GM19043 (cell line): ENCODE data around the gene NSUN2.
A peak's percentile ranks its signal among the peaks of the same experiment; 100 is the strongest.
"Not testable (repeated sequence)": the region's sequence is repeated elsewhere in the genome, so short reads cannot be mapped to it uniquely, and the experiment has no call there.

ENCODE experiments used
- ATAC-seq: cut with Tn5 transposase; IDR thresholded peaks from one replicate; pipeline ENCODE4 v1.9.1; 2021; ENCODE audit warnings: low read depth; ENCODE audit not compliant: unreplicated experiment

Gene NSUN2

DNA sequence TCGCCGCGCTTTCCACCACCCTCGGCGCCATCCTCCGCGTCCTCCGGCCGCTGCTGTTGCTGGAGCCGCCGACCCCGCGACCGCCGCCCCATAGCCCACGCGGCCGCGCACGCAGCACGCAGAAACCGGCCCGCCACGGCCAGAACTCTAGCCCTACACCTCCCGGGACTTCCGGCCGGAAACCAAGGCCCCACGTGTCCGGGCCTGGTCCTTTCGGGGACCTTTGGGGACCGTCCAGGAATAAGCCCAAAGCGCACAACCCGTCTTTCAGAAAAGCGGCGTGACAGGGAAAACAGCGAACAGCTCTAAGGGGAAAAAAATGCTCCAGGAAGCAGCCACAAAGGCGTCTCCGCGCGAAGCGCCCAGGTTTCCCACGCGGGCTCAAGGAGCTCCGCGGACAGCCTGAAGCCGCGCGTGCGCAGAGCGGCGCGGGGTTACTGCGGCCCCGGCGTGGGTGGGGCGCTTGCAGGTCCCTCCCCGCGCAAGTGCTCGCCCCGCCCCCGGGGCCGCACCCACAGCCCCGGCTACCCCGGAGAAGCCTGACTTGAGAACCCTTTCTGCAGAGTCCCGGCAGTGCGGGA is at the start of gene NSUN2, which contains the start of gene SRD5A1:
NSUN2 (minus strand) TSS at position 157 of the 581 bp plus-strand sequence; CDS start at position 92, 65 bp downstream.
SRD5A1 (plus strand) TSS at position 553 of the 581 bp plus-strand sequence. CDS start 137 bp downstream, outside the sequence.
- peak; percentile 86 for ATAC-seq

DNA sequence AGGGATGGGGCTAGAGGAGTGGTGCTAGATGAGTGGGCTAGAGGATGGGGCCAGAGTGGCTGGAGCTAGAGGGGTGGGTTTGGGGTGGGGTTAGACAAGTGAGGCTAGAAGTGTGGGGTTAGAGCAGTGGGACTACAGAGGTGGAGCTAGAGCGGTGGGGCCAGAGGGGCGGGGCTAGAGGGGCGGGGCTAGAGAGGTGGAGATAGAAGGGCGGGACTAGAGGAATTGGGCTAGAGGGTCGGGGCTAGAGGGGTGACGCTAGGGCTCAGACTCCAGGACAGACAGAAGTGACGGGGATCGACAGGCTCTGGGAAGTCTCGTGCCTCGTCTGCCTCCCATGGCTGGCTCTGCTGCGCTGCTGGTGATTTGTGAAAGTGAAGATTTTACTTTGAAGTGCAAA is 49.4 kb upstream of the NSUN2 start:
- ATAC-seq, result no peak

DNA sequence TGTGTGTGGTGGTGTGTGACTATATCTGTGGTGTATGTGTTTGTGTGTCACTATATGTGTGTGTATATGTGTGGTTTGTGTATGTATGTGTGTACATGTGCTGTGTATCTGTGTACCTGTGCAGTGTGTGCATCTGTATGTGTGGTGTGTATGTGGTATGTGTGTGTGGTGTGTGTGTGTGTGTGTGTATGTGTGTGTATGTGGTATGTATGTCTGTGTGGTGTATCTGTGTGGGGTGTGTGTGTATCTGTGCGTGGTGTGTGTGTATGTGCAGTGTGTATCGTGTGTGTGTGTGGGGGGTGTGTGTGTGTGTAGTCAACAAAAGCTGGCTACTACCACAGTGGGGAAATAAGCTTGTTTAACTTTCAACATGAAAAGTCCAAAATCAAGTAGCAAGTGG is 48.8 kb upstream of the NSUN2 start:
- no peak for ATAC-seq

DNA sequence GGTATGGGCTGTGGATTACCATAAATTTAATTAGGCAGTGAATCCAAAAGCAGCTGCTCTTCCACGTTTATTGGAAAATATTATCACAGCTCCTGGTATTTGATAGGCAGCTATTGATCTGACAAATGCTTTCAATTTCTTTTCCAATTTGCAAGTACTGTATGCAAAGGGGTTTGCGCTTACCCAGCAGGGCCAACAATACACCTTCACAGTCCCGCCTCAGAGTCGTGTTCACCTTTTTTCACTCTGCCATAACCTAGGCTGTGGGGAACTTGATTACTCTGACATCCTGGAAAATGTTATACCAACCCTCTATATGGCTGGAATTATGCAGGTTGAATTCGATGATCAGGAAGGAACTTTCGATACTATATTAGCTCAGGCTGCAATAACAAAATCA is 48.1 kb upstream of the NSUN2 start:
- ATAC-seq, result no peak

GRCh38 chr5:6678385-6678784 is 45.5 kb upstream of the NSUN2 start:
- no peak for ATAC-seq

- ATAC-seq, result no peak
Measured at GRCh38 chr5:6676702-6677101, 43.9 kb upstream of the NSUN2 start.

DNA sequence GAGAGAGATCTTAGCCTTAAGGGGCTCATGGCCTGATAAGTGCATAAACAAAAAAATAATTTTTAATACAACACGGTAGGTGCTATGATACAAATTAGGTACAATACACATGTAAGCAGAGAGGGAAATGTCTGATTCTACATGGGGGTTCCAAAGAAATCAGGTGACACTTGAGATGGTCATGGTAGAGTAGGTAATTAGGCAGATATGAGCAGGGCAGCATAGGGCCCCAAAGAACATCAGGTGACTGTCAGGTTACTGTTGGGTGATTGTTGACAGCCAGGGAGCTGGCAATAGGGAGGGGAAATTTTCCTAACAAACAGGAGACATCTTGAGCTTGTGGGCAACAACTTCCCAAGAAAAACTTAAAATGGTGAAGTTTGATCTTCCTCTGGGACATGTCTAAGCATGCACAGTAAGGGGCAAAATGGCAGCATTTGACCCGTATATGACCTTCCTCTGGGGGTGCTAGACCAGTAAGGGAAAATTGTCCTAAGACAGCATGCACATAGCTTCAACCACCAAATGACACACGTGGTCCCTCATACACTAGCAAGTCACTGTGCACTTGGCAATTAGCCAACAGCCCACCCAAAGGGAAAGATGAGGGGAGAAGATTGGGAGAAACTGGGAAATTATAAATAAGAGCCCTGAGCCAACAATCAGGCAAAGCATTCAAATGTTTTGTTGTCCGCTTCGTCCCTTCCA is 43.1 kb upstream of the NSUN2 start:
- no peak for ATAC-seq

DNA sequence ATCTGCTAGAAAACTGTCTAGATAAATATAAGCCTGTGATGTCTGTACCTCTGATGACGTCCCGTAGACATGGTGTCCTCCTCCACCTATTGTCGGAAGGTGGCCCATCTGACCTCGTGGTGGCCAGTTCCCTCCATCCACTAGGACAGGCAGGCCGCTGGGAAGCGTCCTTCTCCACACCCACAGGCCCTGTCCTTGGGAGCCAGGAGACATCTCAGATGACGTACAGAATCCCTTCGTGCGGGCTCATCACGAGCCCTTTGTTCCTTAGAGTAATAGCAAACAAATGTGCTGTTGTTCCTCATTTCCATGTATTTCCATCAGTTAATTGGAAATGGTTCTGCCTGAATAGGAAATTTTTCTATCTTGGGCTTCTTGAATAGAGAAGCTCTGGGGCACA is 42.0 kb upstream of the NSUN2 start:
- no peak for ATAC-seq

DNA sequence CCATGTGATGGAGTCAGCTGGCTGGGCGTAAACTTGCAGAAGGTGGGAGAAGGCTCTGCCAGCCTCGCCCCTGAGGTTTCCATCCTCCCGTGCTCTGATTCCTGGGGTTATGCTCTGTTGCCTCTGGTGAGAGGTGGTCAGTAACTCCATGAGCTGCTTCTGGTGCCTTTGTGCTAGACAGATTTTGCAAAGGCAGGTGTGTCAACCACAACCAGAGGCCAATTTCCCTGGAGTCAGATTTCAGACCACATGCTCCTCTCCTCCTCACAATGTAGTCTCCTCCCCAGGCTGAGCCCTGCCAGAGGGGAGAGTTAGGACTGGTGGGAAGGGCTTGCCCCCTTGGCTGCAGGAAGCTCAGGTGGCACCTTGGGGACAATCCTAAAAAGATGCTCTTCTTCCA is 41.6 kb upstream of the NSUN2 start:
- no peak for ATAC-seq

DNA sequence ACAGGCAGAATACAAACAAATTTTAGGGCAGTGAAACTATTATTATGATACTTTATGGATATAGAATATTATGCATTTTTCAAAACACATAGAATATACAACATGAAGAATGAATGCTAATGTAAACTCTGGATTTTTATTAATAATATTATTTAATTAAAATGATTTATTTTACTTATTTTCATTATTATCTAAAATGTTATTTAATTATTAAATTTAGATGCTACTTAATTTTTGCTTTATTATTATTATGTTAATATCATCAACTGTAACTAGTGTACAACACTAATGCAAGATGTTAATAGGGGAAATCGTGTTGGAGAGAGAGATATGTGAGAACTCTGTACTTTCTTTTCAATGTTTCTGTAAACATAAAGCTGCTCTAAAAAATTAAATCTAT is 41.1 kb upstream of the NSUN2 start:
- no peak for ATAC-seq

DNA sequence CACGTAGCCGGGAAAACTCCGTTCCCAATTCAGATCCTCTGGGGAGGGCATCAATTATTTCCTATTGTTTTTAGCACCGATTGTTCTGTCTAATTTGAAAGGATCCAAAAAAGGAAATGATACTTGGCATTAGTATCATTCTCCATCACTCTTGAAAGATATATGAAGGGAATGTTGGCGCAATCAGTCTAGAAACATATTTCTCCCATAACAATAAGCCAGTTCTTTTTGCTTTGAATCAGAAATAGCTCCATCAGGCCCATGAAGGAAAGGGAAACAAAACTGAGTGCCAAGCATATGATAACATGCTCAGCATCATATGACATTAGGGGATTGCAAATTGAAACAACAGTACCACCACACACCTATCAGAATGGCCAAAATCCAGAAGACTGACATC is 40.2 kb upstream of the NSUN2 start:
- ATAC-seq, result no peak

DNA sequence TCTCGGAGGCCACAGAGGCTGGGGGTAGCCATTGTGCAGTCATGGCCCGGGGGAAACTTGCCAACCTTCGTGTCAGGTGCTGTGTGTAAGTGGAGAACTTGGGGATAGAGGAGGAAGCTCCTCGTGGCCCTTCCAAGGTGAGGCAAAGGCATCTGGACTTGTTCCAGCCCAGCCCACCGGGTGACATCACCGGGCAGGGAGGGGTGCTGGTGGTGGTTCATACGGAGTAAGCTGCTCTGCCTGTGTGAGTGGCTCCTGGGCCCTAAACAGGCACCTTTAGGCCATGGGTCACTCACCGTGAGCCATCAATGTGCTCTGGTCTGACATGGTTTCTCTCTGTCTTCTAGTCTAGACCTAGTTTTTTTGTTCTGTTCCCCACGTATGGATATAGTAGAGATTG is 35.9 kb upstream of the NSUN2 start:
- not testable (repeated sequence) for ATAC-seq

- no peak for ATAC-seq
Measured at GRCh38 chr5:6667648-6668047, 34.8 kb upstream of the NSUN2 start.

GRCh38 chr5:6666762-6667161 is 33.9 kb upstream of the NSUN2 start:
- ATAC-seq, result no peak

- peak; percentile 40 for ATAC-seq
Measured at GRCh38 chr5:6660688-6661087, 27.8 kb upstream of the NSUN2 start.

GRCh38 chr5:6659941-6660684 is 27.3 kb upstream of the NSUN2 start:
- peak; percentile 71 for ATAC-seq

GRCh38 chr5:6656680-6657079 is 23.8 kb upstream of the NSUN2 start:
- no peak for ATAC-seq

GRCh38 chr5:6655432-6655831 is 22.6 kb upstream of the NSUN2 start:
- no peak for ATAC-seq

DNA sequence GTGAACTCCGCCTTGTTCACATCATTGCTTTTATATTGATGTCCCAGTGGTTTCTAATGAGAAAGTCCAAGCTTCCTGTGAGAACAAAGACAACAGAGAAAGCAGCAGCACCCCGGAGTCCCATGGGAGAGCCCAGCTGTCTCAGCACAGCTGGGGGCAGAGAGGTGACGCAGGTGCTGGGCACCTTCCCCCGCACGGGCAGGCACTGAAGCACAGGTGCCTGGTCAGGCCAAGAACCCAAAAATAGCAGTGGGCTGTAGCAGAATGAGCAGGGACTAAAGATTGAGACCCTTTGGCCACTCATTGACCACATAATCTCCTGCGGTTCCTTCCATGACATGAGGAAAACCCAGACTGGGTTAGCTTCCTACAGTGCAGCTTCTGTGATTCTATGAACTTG is 19.2 kb upstream of the NSUN2 start:
- ATAC-seq, result peak; percentile 94

DNA sequence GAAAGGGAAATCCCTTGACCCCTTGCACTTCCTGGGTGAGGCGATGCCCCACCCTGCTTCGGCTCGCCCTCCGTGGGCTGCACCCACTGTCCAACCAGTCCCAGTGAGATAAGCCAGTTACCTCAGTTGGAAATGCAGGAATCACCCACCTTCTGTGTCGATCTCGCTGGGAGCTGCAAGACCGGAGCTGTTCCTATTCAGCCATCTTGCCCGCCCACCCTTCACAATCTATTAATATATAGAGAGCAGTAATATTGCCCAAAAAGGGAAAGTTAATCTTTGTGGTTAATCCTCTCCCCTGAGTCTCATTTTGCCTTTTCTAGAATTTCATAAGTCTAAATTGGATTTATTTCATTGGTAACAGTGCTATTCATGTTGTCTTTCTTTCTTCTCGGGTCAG is 16.8 kb upstream of the NSUN2 start:
- ATAC-seq, result no peak

DNA sequence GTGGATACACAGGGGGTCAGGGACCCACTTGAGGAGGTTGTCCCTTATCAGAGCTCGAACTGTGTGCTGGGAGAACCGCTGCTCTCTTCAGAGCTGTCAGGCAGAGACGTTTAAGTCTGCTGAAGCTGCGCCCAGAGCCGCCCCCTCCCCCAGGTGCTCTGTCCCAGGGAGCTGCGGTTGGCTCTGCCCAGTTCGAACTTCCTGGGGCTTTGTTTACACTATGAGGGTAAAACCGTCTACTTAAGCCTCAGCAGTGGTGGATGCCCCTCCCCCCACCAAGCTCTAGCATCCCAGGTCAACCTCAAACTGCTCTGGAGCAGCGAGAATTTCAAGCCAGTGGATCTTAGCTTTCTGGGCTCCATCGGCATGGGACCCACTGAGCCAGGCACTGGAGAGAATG is 16.3 kb upstream of the NSUN2 start:
- ATAC-seq, result no peak
